ENCODE results near the gene SLF1. TPM values are rescaled to one million over a fixed set of nuclear protein-coding genes. Genes with fewer than 3 reads are reported as not detected.

SLF1 gene
- total RNA-seq, 2 donors from 2014 or later = 22.0 to 32.4 TPM

DNA sequence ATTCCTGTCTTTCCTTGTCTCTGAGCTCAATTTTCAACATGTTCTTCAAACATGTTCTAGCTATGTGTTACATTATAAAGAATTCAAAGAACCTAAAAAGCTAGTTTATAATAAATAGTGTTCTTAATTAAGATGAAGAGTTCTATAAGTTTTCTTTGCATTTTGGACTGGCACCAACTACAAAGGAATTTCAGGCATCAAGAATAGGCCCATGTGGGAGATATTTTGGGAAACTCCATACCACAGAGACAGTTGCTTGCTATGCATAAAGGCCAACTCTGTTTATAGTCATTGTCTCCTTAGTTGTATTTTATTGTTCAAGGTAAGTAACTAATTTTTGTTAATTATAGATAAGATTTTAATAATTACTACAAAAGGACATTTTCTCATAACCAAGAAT lies 4.5 kb downstream of the SLF1 start:
- no peak overlapping the region for H3K27ac ChIP-seq (ENCODE audit: low read depth, low read length)
- no peaks in the 10 kb centered on the region for H3K9me3 ChIP-seq (ENCODE audit: control insufficient read depth, low read length)
- no peaks in the 10 kb centered on the region for H3K36me3 Mint-ChIP-seq (ENCODE audit: low read depth)
- no peaks in the 10 kb centered on the region for H3K36me3 ChIP-seq (ENCODE audit: control insufficient read depth, insufficient read depth, low read length)
- H3K27me3 ChIP-seq (ENCODE audit: control insufficient read depth, insufficient read depth, low read length, poor library complexity, severe bottlenecking) = no peaks in the 10 kb centered on the region
- no peaks in the 10 kb centered on the region for H3K9me3 Mint-ChIP-seq
- TF ChIP-seq, protein P1, sequence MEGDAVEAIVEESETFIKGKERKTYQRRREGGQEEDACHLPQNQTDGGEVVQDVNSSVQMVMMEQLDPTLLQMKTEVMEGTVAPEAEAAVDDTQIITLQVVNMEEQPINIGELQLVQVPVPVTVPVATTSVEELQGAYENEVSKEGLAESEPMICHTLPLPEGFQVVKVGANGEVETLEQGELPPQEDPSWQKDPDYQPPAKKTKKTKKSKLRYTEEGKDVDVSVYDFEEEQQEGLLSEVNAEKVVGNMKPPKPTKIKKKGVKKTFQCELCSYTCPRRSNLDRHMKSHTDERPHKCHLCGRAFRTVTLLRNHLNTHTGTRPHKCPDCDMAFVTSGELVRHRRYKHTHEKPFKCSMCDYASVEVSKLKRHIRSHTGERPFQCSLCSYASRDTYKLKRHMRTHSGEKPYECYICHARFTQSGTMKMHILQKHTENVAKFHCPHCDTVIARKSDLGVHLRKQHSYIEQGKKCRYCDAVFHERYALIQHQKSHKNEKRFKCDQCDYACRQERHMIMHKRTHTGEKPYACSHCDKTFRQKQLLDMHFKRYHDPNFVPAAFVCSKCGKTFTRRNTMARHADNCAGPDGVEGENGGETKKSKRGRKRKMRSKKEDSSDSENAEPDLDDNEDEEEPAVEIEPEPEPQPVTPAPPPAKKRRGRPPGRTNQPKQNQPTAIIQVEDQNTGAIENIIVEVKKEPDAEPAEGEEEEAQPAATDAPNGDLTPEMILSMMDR (conservative IDR thresholded peaks at IDR 0.05) = no peak
- no peak overlapping the region for H3K9ac ChIP-seq (ENCODE audit: extremely low read depth, low read length, poor library complexity, severe bottlenecking)
- H3K4me3 Mint-ChIP-seq = no peak overlapping the region
- H3K27ac Mint-ChIP-seq = no peak overlapping the region
- H3K4me1 ChIP-seq (ENCODE audit: control insufficient read depth, insufficient read depth, low read length) = no peaks in the 10 kb centered on the region
- no peak for DNase-seq
- peaks cover 10% of the 10 kb centered on the region for H3K4me1 Mint-ChIP-seq
- H3K4me3 ChIP-seq (ENCODE audit: low read length) = no peak overlapping the region
- H3K27me3 Mint-ChIP-seq (ENCODE audit: insufficient read depth) = no peaks in the 10 kb centered on the region

DNA sequence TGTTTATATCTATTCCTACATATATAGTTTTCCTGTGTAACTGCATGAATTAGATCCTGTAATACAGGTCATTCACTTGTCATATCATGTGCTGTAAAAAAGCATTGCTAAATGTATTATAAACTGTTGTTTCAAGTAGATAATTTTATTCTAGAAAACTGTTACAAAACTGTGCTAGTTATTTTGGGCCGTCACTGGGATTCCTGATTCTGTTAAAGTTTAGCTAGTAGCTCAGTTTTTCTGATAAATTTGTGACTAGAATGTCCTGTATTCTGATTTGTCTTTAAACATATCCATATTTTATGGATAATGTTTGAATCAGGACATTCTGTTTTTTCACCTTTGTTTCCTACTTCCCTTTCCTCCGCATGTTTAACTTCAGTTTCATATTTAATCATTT lies 5.4 kb downstream of the SLF1 start:
- H3K9ac ChIP-seq (ENCODE audit: extremely low read depth, low read length, poor library complexity, severe bottlenecking) = no peak overlapping the region
- 92 to 100% methylated on average over 1 to 2 of the region's 2 CpGs for whole genome bisulfite sequencing, 2 experiments (ENCODE audit: insufficient coverage in 1 of 2, insufficient read length in 1 of 2)
- no peaks in the 10 kb centered on the region for H3K4me1 ChIP-seq (ENCODE audit: control insufficient read depth, insufficient read depth, low read length)
- H3K27ac ChIP-seq (ENCODE audit: low read depth, low read length) = no peak overlapping the region
- H3K27ac Mint-ChIP-seq = no peak overlapping the region
- H3K4me3 Mint-ChIP-seq = no peak overlapping the region
- peaks cover 10% of the 10 kb centered on the region for H3K4me1 Mint-ChIP-seq
- peaks cover 6% of the 10 kb centered on the region for H3K36me3 ChIP-seq (ENCODE audit: control insufficient read depth, insufficient read depth, low read length)
- no peak overlapping the region for H3K4me3 ChIP-seq (ENCODE audit: low read length)
- H3K27me3 ChIP-seq (ENCODE audit: control insufficient read depth, insufficient read depth, low read length, poor library complexity, severe bottlenecking) = no peaks in the 10 kb centered on the region
- H3K9me3 Mint-ChIP-seq = no peaks in the 10 kb centered on the region
- peaks cover 3% of the 10 kb centered on the region for H3K9me3 ChIP-seq (ENCODE audit: control insufficient read depth, low read length)
- H3K36me3 Mint-ChIP-seq (ENCODE audit: low read depth) = peaks cover 3% of the 10 kb centered on the region
- H3K27me3 Mint-ChIP-seq (ENCODE audit: insufficient read depth) = no peaks in the 10 kb centered on the region
- no peak for DNase-seq
- TF ChIP-seq, protein P1 (conservative IDR thresholded peaks at IDR 0.05) = no peak

DNA sequence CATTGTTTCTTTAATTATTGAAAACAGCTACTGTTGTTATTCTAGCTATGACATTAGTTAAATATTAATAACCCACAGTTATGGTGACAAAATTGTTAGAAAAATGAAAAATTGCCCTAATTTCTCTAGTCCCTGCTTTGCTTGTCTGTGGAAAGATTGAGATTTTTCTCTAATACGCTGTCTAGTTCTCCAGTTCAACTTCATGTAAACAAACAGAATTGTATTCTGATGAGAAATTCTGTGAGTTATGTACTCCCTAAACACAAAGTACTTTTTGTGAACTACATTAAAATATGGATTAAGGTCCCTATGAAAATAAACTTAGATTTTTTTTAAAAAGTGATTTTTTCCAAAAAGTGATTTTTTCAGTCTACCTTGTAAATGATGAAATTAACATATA lies 8.7 kb downstream of the SLF1 start:
- H3K4me3 ChIP-seq (ENCODE audit: low read length) = no peak overlapping the region
- Mint-ChIP-seq H3K36me3 (ENCODE audit: low read depth) (peaks cover 33% of the 10 kb centered on the region), H3K9me3 (no peaks in the 10 kb centered on the region), H3K27me3 (ENCODE audit: insufficient read depth) (no peaks in the 10 kb centered on the region), H3K4me1 (no peaks in the 10 kb centered on the region), H3K4me3 (no peak overlapping the region), H3K27ac (no peak overlapping the region)
- no peak for DNase-seq
- 100% methylated on average over 1 of the region's 1 CpG; no CpG with 5 or more reads in 1 of the 2 experiments for WGBS, 2 experiments (ENCODE audit: insufficient coverage in 1 of 2, insufficient read length in 1 of 2)
- H3K27ac ChIP-seq (ENCODE audit: low read depth, low read length) = no peak overlapping the region
- peaks cover 21% of the 10 kb centered on the region for H3K9me3 ChIP-seq (ENCODE audit: control insufficient read depth, low read length)
- H3K4me1 ChIP-seq (ENCODE audit: control insufficient read depth, insufficient read depth, low read length) = no peaks in the 10 kb centered on the region
- no peak overlapping the region for H3K9ac ChIP-seq (ENCODE audit: extremely low read depth, low read length, poor library complexity, severe bottlenecking)
- TF ChIP-seq, protein P1 (conservative IDR thresholded peaks at IDR 0.05) = no peak
- H3K36me3 ChIP-seq (ENCODE audit: control insufficient read depth, insufficient read depth, low read length) = peaks cover 40% of the 10 kb centered on the region
- H3K27me3 ChIP-seq (ENCODE audit: control insufficient read depth, insufficient read depth, low read length, poor library complexity, severe bottlenecking) = no peaks in the 10 kb centered on the region
